Body of pancreas (tissue), 4 donors: ENCODE results near the gene CTSD. TPM values are rescaled to one million over a fixed set of nuclear protein-coding genes. Genes with fewer than 3 reads are reported as not detected.

Source experiments
- ATAC-seq: fragments of 150-250 bp; one replicate; pipeline ENCODE4 v1.9.1; 2016
- DNase-seq, 4 donors: peaks; one replicate each; pipeline ENCODE4 v3.0.0-alpha.2; 2019
- H3K27ac ChIP-seq, 4 donors: fragments of 200-600 bp; sonication (generic); 1 replicate in 3 of 4; 2 replicates in 1 of 4; pipeline versions ENCODE4 v1.5.1 to v1.6.1; 2016 to 2019; ENCODE audit warnings: mild to moderate bottlenecking in 1 of 4, mixed read lengths in 1 of 4, moderate library complexity in 1 of 4
- H3K27me3 ChIP-seq, 2 donors: fragments of 200-600 bp; sonication (generic); one replicate each; pipeline ENCODE4 v1.6.0; 2016; ENCODE audit warnings: mild to moderate bottlenecking in 1 of 2
- H3K36me3 ChIP-seq, 2 donors: fragments of 200-600 bp; sonication (generic); replicated peaks in 1 of 2; 2 replicates each; pipeline ENCODE4 v1.5.1; 2016; ENCODE audit warnings: low read depth in 2 of 2; ENCODE audit not compliant: insufficient read depth in 1 of 2
- H3K4me1 ChIP-seq: fragments of 200-600 bp; sonication (generic); one replicate; pipeline ENCODE4 v1.6.0; 2016
- H3K4me3 ChIP-seq, 2 donors: fragments of 200-600 bp; sonication (generic); 1 replicate in 1 of 2; 2 replicates in 1 of 2; pipeline ENCODE4 v1.5.1; 2016 to 2019
- H3K9me3 ChIP-seq, 3 donors: fragments of 200-600 bp; sonication (generic); 1 replicate in 2 of 3; 2 replicates in 1 of 3; pipeline ENCODE4 v1.5.1; 2016
- CTCF ChIP-seq, 7 experiments: fragments of 450-650 bp in 4 of 7; fragments of 200-600 bp in 3 of 7; sonication (generic) in 3 of 7; IDR thresholded peaks; one replicate each; pipeline ENCODE4 v1.5.1; 2016 to 2019; ENCODE audit warnings: antibody characterized with exemption in 7 of 7
- POLR2A ChIP-seq, 3 donors: fragments of 450-650 bp; IDR thresholded peaks; one replicate each; pipeline ENCODE4 v1.6.1; 2016; ENCODE audit warnings: antibody characterized with exemption in 3 of 3, mild to moderate bottlenecking in 2 of 3
- WGBS, 2 donors: methylation state at CpG; one replicate each; pipeline ENCODE4 v1.1.5; 2017; 5-methylcytosine and 5-hydroxymethylcytosine counted together
- intact Hi-C: fragments of 100-400 bp; cut with DNase I; formaldehyde crosslinking; loops from one replicate; pipeline ENCODE4 v1.15.1; 2023
- total RNA-seq, 2 donors: library from RNA; depleted of rRNA; stranded (reverse); fragments of >200 nt; gene quantifications; one replicate each; pipeline ENCODE4 v1.1.0, GENCODE V29; 2016

Gene CTSD
- total RNA-seq, 2 donors from 2014 or later: 214 to 255 TPM

DNA sequence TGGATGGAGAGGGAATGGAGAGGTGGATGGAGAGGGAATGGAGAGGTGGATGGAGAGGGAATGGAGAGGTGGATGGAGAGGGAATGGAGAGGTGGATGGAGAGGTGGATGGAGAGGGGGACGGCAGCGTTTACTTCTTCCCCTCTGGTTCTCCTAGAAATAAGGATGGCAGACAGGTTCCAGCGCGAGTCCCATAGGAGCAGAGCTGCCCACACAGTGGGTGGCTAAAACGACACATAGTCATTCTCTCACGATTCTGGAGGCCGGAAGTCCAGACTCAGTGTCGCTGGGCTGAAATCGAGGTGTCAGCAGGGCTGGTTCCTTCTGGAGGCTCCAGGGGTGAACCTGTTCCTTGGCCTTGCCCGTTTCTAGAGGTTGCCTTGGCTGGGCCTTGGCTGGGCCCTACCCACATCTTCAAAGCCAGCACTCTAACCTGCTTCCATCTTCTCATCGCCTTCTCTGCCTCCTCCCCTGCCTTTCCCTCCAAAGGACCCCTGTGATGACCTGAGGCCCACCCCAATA, 12.7 kb upstream of the CTSD start:
- no peak for DNase-seq
- 80 to 84% methylated on average over 11 of the region's 11 CpGs for WGBS, 2 donors
- Histone ChIP-seq H3K4me3 (no peak overlapping the region), H3K36me3 (no peaks in the 10 kb centered on the region), H3K27ac (no peak overlapping the region), H3K27me3 (no peaks in the 10 kb centered on the region), H3K9me3 (no peaks in the 10 kb centered on the region), H3K4me1 (peaks cover 3% of the 10 kb centered on the region)
- no peak for TF ChIP-seq POLR2A (IDR thresholded peaks at IDR 0.05)
- no peak for TF ChIP-seq CTCF (IDR thresholded peaks at IDR 0.05)
- intact Hi-C loops: no loop called here
- no peak for ATAC-seq

- Histone ChIP-seq H3K4me3 (no peak overlapping the region), H3K4me1 (peaks cover 3% of the 10 kb centered on the region), H3K27me3 (no peaks in the 10 kb centered on the region), H3K36me3 (no peaks in the 10 kb centered on the region), H3K27ac (no peak overlapping the region), H3K9me3 (no peaks in the 10 kb centered on the region)
- 80% methylated on average over 11 to 12 of the region's 12 CpGs for WGBS, 2 donors
- ATAC-seq: no peak
- TF ChIP-seq POLR2A (IDR thresholded peaks at IDR 0.05): no peak
- DNase-seq: peak in 1 of 4 donors; percentile 4
- intact Hi-C loops: no loop called here
These were observed 11.2 kb upstream of the CTSD start for GRCh38 chr11:1774886-1775285.

- TF ChIP-seq CTCF (IDR thresholded peaks at IDR 0.05): no peak
- no peak for TF ChIP-seq POLR2A (IDR thresholded peaks at IDR 0.05)
- Histone ChIP-seq H3K27ac (no peak overlapping the region), H3K4me3 (no peak overlapping the region), H3K27me3 (no peaks in the 10 kb centered on the region), H3K9me3 (no peaks in the 10 kb centered on the region), H3K4me1 (peaks cover 3% of the 10 kb centered on the region), H3K36me3 (no peaks in the 10 kb centered on the region)
- ATAC-seq (no peak), DNase-seq (no peak)
- 83 to 88% methylated on average over 11 of the region's 11 CpGs for WGBS, 2 donors
- intact Hi-C loops: no loop called here
These were observed 10.3 kb upstream of the CTSD start for GRCh38 chr11:1773994-1774550.

- Histone ChIP-seq H3K4me3 (no peak overlapping the region), H3K27ac (no peak overlapping the region), H3K9me3 (no peaks in the 10 kb centered on the region), H3K4me1 (peaks cover 3% of the 10 kb centered on the region), H3K27me3 (no peaks in the 10 kb centered on the region), H3K36me3 (no peaks in the 10 kb centered on the region)
- 59 to 78% methylated on average over 7 to 10 of the region's 10 CpGs for WGBS, 2 donors
- TF ChIP-seq POLR2A (IDR thresholded peaks at IDR 0.05) (no peak), CTCF (IDR thresholded peaks at IDR 0.05) (no peak)
- ATAC-seq (no peak), DNase-seq (peak in 1 of 4 donors; percentile 10)
- intact Hi-C loops: no loop called here
These were observed 9.6 kb upstream of the CTSD start for GRCh38 chr11:1773131-1773993.

DNA sequence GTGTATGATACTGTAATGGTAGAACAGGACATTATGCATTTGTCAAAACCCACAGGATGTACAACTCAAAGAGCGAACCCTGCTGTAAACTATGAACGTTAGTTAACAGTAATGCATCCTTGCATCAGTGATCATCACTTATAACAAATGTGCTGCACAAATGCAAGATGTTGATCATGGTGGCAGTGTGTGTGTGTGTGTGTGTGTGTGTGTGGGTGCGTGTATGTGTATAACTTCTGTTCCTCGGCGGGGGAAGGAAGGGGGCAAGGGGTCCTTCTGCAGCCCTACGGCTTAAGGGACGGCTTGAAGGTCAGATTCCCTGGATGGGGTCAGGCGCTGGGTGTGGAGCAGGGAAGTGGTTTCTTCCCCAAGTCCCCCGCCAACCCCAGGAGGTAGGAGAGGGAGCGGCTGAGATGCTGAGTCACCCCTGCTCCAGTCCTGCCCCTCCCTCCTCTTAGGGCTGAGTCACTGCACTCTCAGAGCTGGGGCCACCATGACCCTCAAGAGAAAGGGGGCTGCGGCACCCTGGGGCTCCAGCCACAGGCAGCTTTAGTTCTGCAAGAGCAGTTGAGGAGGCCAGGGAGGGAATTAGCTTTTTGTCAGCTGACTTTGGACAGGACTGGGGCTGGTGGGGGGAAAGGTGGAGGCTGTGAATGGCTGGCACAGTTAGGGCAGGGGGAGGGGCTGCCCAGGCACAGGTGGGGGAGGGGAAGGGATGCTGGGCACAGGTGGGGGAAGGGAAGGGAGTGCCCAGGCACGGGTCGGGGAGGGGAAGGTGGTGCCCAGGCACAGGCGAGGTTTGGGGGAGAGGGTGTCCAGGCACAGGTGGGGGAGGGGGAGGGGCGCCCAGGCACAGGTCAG, 8.8 kb upstream of the CTSD start:
- peak overlapping the region in 1 of 4 donors; percentile 62 for H3K27ac ChIP-seq

More for the DNA sequence above, 8.8 kb upstream of the CTSD start:
- peak; percentile 74 for ATAC-seq
- 34 to 39% methylated on average over 7 to 13 of the region's 15 CpGs for whole genome bisulfite sequencing, 2 donors
- H3K4me1 ChIP-seq: peaks cover 3% of the 10 kb centered on the region
- intact Hi-C loops: no loop called here
- H3K36me3 ChIP-seq: no peaks in the 10 kb centered on the region
- no peaks in the 10 kb centered on the region for H3K27me3 ChIP-seq
- H3K4me3 ChIP-seq: no peak overlapping the region
- H3K9me3 ChIP-seq: no peaks in the 10 kb centered on the region
- no peak for TF ChIP-seq CTCF (IDR thresholded peaks at IDR 0.05)
- no peak for TF ChIP-seq POLR2A (IDR thresholded peaks at IDR 0.05)
- peak in 3 of 4 donors; percentile 41 to 60 (median 50) for DNase-seq
